Left renal pelvis (tissue), 4 donors: Measurements from ENCODE around the gene ARNT2. TPM values are rescaled to one million over a fixed set of nuclear protein-coding genes. Genes with fewer than 3 reads are reported as not detected.

Source experiments
- DNase-seq, 4 donors: peaks; one replicate each; pipeline ENCODE4 v3.0.0-alpha.2; 2013; ENCODE audit warnings: low read depth in 4 of 4, low spot score in 3 of 4
- polyA plus RNA-seq, 4 donors: library from polyadenylated mRNA; unstranded; fragments of 120-200 nt; gene quantifications; one replicate each; pipeline ENCODE4 v1.2.1, GENCODE V29; 2013; ENCODE audit not compliant: insufficient read length in 4 of 4

ARNT2 gene
- polyA plus RNA-seq, 4 donors = 26.7 to 61.5 (median 54.8) TPM

DNA sequence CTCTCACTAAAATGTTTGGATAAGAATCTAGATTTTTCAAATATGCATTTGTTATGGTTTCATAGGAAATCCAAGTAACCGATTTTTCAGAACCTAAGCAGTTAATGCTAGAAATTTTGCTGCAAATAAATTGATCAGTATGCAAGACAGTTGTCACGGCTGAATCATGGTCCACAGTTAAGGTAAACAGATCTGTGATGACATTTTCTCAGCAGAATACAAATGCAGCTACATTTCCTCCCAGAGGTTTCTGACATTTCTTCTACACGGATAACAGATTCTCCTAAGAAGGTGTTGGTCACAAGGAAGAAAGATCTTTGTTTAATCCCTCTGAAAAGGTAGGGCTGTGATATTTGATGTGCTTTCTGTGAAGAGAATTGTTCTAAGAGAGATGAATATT, 36.9 kb downstream of the ARNT2 start:
- DNase-seq = no peak

- DNase-seq = no peak
Measured at GRCh38 chr15:80441714-80442113, 37.5 kb downstream of the ARNT2 start.

GRCh38 chr15:80442728-80443403, 38.7 kb downstream of the ARNT2 start:
- no peak for DNase-seq

- no peak for DNase-seq
Measured at GRCh38 chr15:80444680-80445251, 40.6 kb downstream of the ARNT2 start.

- DNase-seq = no peak
Measured at GRCh38 chr15:80445300-80446041, 41.3 kb downstream of the ARNT2 start.

DNA sequence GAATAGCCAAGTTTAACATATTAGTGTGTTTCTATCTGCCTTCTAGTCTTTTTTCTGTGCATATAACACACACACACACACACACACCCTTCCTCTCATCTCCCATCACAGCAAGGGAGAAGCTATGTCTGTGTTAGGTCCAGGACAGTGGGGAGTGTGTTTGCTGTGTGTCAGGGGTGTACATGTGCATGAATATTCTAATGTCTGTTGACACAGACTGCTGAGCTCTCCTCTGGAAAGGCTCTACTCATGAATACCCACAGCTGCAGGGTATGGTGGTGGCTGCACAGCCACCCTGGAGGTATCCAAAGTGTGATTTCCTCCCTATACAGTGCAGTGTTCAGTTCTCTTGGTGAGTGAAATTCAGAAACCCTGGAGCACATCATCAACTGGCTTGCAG, 42.9 kb downstream of the ARNT2 start:
- no peak for DNase-seq

DNA sequence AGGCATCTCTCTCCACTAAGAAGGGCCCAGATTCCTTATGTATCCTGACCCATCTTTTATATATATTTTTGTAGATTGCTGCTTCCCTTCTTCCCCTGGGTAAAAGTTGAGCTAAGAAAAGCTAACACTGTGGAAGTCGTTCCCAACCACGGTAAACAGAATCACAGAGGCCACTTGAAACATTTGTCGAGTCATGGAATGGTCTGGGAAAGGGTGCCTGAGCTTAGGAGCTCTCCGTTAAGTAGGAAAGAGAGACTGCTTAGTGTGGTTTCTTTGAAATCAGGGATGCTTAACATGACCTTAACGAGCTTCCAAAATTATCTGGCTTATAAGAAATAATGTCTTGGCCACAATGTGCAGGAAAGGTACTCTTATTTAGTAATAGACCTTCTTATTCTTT, 45.6 kb downstream of the ARNT2 start:
- DNase-seq = no peak

DNA sequence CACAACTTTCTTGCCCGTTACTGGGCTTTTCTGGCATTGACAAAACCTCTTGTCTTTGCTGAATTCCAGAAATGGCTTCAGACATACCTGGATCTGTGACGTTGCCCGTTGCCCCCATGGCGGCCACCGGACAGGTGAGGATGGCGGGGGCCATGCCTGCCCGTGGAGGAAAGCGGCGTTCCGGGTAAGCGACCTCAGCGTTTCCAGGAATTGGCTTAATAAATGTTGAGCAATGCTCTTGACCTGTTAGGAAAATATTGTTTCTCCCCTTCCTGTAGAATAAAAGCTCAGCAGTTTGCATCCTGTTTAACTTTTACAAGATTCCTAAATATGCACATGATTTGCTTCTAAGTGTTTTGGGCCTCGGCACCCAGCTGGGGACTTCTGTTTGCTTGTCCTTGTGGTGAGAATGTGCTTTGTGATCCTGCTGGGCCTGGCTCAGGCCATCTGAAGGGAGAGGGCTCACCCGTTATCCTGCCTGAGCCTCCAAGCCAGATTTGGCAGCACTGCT, 46.7 kb downstream of the ARNT2 start:
- no peak for DNase-seq

DNA sequence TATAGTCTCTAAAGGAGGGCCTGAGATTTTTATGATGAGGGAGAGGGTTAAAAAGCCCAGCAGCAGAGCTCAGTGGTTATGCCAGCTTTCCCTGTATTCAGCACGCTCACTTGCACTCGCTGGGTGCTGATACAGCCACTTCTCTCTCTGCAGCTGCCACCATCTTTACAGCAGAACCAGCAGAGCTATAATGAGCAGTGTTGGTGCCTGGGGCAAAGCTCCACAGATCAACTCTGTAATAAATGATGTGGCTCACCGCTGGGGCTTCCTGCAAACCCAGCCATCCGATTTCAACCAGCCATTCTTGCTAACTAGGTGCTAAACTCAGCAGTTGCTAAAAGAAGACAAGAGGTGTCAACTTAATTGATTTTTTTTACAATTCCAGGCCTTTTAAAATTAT, 48.0 kb downstream of the ARNT2 start:
- no peak for DNase-seq

GRCh38 chr15:80455051-80455648, 51.0 kb downstream of the ARNT2 start:
- DNase-seq = no peak

DNA sequence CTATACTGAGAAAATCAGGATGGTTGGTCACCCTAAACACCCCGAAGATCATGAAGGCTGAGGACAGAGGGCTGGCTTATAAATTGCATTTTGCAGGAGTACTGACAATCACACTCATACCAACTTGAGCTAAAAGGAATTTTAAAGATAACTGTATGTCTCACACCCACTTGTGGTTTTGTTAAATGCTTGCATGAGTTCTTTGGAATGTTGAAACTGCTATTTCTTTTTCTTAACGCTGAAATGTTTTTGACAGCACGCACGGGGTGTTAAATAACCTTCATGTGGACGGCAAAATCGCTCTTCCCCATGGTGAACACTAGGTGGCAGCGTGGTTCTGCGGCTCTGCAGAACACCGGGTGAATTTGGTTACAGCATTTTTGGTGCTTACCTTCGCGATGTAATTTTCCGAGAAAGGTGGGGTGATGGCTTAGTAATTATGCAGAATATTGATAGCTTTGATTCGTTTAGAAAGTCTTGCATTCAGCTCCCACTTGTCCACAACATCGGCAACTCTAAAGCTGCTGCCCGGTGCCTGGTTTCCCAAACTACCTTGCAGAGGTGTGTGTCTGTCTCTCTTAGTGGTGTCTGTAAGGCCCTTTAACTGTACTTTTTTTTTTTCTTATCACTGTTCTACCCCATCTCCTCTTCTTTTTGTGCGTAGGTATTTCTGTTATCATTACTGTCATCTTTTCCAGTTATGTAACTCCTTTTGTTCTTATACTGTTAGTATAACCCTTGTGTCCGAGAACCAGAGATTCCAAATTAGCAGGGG, 51.7 kb downstream of the ARNT2 start:
- peak in 3 of 4 donors; percentile 31 to 36 (median 33) for DNase-seq

GRCh38 chr15:80456517-80457492, 52.6 kb downstream of the ARNT2 start:
- no peak for DNase-seq

- DNase-seq = no peak
Measured at GRCh38 chr15:80457896-80458295, 53.7 kb downstream of the ARNT2 start.

- DNase-seq = no peak
Measured at GRCh38 chr15:80458580-80458979, 54.4 kb downstream of the ARNT2 start.

- no peak for DNase-seq
Measured at GRCh38 chr15:80459380-80459779, 55.2 kb downstream of the ARNT2 start.

DNA sequence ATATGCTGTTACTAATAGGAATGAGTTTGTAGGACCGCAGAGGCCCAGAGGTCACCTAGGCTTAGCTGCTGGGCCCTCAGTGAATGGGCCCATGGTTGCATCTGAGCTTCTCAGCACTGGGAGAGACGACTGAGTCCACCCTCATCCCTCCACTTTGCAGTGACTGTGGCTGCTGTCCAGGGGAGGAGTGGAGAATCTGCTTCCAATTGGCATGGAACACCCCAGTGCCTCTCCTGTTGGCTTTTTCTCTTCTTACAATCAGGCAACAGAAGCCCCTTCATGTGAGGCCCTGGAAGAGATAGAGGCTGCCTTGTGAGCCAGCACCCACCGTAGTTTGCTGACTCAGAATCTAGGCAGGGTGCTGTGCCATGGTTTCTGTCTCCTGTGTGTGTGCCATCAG, 55.6 kb downstream of the ARNT2 start:
- DNase-seq = no peak

DNA sequence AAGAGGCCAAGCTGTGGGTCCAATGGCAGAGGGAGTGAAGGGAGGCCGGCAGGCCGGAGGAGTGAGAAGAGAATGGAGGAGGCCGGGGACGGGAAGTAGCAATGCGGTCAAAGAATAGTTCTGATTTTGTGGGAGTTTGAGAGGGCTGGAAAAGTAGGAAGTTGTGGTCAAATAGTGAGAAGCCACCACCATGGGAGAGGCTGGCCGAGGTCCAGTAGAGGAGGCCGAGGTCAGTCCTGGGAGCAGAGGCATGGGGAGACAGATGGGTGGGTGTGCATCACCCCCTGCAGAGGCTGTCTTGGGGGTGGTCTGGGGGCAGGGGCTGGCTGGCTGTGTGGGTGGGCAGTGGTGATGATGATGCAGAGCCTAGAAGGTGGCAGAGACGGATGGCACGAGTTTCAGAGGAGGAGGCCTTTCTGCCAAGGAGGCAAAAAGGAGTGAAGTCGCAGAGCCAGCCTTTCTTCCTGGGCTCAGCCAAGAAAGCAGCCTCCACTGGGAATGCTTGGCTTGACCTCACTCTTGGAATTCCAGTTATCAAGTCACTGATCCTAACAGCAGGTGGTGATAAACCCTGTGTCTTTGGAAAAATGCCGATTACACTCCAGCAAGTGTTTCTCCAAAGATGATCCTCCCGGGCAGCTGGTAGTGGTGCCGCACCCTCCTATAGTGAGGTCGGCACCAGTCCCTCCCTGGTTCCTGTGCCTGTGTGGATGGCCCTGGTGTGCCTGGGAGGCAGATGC, 57.3 kb downstream of the ARNT2 start:
- no peak for DNase-seq

DNA sequence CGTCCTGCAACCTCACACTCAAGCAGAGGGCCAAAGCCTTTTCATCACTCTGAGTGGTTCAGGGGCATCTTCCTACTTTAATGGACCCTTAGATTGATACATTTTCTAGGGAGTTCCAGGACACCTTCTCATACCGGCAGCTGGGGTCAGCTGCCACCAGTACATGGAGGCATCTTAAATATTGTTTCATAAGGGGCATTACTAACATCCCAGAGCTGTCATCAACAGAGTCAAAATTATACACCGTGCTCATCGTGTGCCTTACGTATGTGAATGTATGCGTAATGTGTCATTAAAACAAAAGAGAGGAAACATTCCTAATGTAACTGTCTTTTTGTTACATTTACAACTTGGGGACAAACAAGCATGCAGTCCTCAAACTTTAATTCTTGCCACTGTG, 57.9 kb downstream of the ARNT2 start:
- no peak for DNase-seq
